ENCODE results near the gene ASCC1. TPM values are rescaled to one million over a fixed set of nuclear protein-coding genes. Genes with fewer than 3 reads are reported as not detected.

ASCC1 gene
- total and polyA plus RNA-seq, 2 of the 13 experiments (the other 11 are each of a cell fraction or from before 2014, with no cell fraction given), result 21.6 to 30.1 TPM

DNA sequence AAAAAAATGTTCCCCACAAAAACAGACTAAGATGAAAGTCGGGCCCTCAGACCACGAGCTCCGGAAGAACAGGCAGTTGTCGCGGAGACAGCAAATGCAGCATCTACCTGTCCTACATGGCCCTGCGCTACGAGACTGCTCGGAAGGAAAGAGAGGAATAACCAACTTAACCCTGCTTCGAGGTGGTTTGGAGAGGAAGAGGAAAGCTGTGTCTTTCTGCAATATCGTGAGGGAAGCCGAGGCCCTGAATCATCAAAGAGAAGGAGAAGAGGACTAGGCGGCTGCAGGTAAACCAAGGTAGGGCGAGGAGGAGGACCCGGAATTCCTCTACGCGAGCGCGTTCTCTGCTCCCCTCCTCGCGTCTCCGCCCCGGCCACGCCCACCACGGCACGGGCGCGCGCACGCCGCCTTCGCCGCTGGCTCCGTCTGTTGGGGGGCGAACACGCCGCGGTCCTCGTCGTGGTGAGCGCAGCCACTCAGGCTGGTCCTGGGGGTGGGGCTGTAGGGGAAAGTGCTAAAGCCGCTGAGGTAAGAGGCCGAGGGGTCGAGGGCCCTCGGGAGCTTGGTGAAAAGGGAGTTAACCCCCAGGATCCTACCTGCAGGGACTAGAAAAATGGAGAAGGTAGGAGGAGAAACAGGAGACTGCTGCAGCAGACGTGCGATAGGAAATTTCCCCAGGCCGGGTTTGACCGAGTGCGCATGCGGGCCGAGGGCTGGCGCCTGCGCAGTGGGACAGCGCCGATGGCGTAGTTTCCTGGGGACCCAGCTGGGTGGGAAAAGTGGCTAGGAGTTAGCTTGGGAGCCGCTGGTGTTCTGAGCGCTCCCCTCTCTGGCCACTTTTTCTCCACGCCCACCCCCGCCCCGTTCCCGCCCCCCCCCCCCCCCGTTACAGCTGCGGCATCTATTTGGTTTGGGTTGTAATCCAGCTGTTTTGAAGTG lies at the start of gene ASCC1, which contains the start of gene ANAPC16 (continued):
- TF ChIP-seq SAP130 (CRISPR knock-in tag; IDR thresholded peaks at IDR 0.05; ENCODE audit: low read depth), result peak; percentile 95
- TF ChIP-seq ZNF350 (CRISPR knock-in tag; IDR thresholded peaks at IDR 0.05; ENCODE audit: borderline replicate concordance, low read depth), result peak; percentile 96
- peak; percentile 94 for TF ChIP-seq TAF1 (CRISPR knock-in tag; IDR thresholded peaks at IDR 0.05)
- no peak for TF ChIP-seq GABPA (IDR thresholded peaks at IDR 0.05; ENCODE audit: low read depth, low read length)
- TF ChIP-seq GABPA (CRISPR knock-in tag; IDR thresholded peaks at IDR 0.05; ENCODE audit: low read depth), result no peak
- peak; percentile 81 for TF ChIP-seq TFDP2 (CRISPR knock-in tag; IDR thresholded peaks at IDR 0.05)
- TF ChIP-seq NFRKB (IDR thresholded peaks at IDR 0.05), result no peak
- TF ChIP-seq ZNF234 (CRISPR knock-in tag; conservative IDR thresholded peaks at IDR 0.05), result no peak
- peak; percentile 76 for TF ChIP-seq ZNF343 (CRISPR knock-in tag; IDR thresholded peaks at IDR 0.05)
- TF ChIP-seq, protein P1, sequence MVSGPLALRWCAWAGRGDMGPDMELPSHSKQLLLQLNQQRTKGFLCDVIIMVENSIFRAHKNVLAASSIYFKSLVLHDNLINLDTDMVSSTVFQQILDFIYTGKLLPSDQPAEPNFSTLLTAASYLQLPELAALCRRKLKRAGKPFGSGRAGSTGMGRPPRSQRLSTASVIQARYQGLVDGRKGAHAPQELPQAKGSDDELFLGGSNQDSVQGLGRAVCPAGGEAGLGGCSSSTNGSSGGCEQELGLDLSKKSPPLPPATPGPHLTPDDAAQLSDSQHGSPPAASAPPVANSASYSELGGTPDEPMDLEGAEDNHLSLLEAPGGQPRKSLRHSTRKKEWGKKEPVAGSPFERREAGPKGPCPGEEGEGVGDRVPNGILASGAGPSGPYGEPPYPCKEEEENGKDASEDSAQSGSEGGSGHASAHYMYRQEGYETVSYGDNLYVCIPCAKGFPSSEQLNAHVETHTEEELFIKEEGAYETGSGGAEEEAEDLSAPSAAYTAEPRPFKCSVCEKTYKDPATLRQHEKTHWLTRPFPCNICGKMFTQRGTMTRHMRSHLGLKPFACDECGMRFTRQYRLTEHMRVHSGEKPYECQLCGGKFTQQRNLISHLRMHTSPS (CRISPR knock-in tag; IDR thresholded peaks at IDR 0.05; ENCODE audit: low read depth), result peak; percentile 58; the same call in 1 of the 2 replicates
- TF ChIP-seq NR1H2 (CRISPR knock-in tag; IDR thresholded peaks at IDR 0.05; ENCODE audit: borderline replicate concordance, low read depth), result peak; percentile 37; the same call in 1 of the 2 replicates
- TF ChIP-seq NKX3-1 (CRISPR knock-in tag; IDR thresholded peaks at IDR 0.05), result 0 out of 2 replicates have a peak, but pooled peaks have one; percentile 17
- 0 out of 2 replicates have a peak, but pooled peaks have one; percentile 46 for TF ChIP-seq ZMYM3 (CRISPR knock-in tag; IDR thresholded peaks at IDR 0.05)
- peak; percentile 72 for TF ChIP-seq TEAD3 (CRISPR knock-in tag; optimal IDR thresholded peaks at IDR 0.05; ENCODE audit: borderline replicate concordance)
- no peak for TF ChIP-seq CEBPZ (IDR thresholded peaks at IDR 0.05; ENCODE audit: low read length)
- peak; percentile 58 for TF ChIP-seq RARA (CRISPR knock-in tag; IDR thresholded peaks at IDR 0.05)
- TF ChIP-seq ZFP82 (CRISPR knock-in tag; IDR thresholded peaks at IDR 0.05; ENCODE audit: borderline replicate concordance), result peak; percentile 84; the same call in 1 of the 2 replicates
- TF ChIP-seq MXD1 (CRISPR knock-in tag; IDR thresholded peaks at IDR 0.05), result no peak
- no peak for TF ChIP-seq ZNF75D (CRISPR knock-in tag; IDR thresholded peaks at IDR 0.05; ENCODE audit: borderline replicate concordance)
- peak; percentile 74; the same call in 1 of the 2 replicates for TF ChIP-seq IRF2 (CRISPR knock-in tag; IDR thresholded peaks at IDR 0.05)
- no peak for TF ChIP-seq THYN1 (CRISPR knock-in tag; IDR thresholded peaks at IDR 0.05; ENCODE audit: borderline replicate concordance, low read depth)
- TF ChIP-seq NFKB2 (CRISPR knock-in tag; IDR thresholded peaks at IDR 0.05; ENCODE audit: borderline replicate concordance), result peak; percentile 97
- peak; percentile 82; the same call in 1 of the 2 replicates for TF ChIP-seq FIP1L1 (IDR thresholded peaks at IDR 0.05; ENCODE audit: borderline replicate concordance, insufficient read depth, low read depth, low read length)

Measured in HepG2 (cell line).